NCI-H1048 (cell line): ENCODE results near the gene ITGA5.
"Not testable (repeated sequence)": the region's sequence is repeated elsewhere in the genome, so short reads cannot be mapped to it uniquely, and the experiment has no call there.

Experiments
- DNase-seq: peaks from one replicate; lab custom pipeline; 2025; lab: John Stamatoyannopoulos, UW

ITGA5 gene

DNA sequence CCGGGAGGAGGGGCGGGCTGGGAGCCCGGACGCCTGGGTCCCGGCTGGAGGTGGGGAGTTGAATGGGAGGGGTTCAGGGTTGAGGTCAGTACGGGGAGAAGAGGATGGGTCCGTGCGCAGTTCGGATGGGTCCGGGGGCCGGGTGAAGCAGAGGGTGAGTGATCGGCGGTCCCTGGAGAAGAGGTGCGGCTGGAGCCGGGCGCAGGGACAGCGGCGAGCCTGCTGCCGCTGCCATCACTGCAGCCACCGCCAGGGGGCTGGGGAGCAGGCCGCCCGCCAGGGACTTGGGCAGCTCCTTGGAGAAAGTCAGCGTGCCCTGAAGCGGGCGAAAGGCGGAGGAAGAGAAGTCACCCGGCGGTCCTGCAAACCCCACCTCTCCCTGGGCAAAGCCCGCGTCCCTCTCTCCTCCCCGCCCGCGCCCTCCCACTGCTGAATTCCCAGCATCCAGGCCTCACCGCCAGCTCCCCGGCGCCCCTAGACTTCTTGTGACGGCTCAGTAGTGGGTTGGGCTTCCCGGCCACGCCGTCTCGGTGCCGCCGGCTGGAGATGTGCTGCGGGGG is 48.8 kb downstream of the ITGA5 start:
- DNase-seq: no peak

DNA sequence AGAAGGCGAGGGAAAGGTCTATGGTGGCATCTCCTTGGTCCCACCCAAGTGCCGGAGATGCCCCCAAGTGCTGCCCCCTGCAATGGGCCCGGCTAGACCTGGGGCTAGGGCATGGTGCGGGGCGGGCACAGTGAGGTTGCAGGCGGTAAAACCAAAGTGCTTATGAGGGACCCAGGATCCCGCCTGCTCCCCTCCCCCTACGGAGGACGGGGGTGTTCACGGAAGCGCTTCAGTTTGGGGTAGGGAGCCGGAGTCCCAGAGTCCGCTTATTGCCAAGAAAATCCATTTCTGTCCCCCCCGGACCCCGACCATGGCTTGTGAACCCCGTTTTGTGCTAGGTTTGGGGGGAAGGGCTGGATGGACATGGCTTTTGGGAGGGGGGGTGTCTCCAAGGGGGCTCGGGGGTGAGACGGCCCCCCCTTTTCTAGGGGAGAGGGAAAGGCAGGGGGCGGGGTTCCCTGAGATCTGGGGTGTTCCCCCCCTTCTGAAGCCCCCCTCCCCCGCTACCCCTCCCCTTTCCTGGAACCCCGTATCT is 49.4 kb downstream of the ITGA5 start:
- no peak for DNase-seq

DNA sequence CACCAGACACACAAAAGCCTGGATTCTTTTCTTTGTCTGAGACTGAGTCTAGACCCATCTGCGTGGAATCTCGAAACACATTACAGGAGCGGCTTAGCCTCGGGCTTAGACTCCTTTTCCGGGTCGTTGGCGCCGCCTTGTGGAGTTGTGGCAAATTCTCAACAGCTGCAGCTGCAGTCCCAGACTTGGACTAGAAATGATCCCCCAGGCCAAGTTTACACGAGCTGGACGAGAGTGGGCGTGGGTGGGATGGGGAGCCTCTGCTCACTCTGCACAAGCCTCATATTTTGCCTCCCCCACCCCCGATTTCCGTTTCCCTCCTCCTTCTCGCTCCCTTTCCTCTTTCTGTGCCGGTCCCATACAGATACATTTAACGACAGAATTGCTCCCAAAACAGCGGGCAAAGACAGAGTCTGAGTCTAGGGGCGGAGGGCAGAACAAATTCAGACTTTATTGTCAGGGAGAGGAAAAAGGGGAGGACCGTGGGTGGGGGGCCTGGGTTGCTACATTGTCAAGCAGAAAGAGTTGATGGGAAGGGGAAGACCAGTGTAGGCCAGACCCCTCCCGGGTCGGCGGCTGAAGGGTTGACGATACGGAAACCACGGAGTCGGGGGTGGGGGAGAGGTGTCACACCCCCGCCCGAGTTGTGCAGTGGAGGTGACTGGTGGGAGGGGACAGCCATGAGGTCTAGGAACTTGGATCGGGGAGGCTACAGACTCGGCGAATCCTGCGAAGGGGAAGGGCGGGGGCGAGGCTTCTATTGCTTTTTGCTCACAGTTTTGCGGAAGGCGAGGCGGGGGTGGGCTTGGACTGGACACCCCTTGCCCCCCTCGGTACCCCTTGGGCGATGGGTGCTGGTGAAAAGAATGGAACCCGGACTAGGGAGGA is 50.1 kb downstream of the ITGA5 start:
- DNase-seq: peak; percentile 85

DNA sequence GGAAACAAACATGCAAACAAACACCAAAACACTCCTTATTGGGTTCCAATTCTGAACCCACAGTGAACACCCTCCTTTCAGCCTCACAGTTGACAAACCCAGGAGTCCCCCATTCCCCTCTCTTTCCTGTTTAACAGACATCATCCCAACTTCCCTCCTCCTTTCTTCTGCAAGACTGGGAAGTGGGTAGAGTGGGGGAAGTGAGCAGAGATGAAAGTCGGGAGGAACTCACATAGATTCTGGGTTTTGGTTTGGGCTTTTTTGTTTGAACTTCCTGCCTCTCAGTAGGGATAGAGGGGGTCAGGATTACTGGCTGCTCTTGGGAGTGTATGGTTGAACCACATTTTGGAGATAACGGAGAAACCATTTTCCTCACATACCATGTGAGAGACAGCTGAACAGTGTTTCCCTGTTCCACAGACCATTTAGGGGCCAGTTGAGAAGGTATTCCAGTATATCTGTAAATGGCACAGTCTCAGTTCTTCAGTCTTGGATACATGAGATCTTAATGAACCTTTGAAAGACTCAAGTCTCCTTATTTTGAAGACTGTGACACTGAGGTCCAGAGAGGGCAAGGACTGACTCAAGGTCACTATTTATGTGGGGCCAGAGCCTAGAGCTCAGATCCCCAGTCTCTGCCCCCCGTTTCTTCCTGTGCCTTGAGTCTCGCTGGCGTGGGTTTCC is 50.9 kb downstream of the ITGA5 start:
- DNase-seq: no peak

DNA sequence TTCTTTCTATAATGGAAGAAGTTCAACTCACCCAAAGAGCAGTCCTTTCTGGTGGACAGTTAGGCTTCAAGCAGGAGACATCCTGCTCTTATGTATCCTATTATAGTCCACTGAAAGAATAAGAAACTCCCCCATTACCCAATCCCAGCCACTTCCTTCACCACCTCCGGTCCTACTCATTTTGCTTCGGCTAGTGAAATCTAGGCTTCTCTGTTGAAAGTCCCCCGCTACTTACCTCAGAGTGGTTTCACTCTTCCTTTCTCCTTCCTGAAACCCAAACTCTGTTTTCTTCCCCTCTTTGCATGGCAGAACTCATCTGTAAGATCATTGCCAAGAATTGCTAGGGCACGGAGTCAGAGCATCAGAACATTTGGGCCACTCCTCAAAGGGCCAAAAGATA is 54.7 kb downstream of the ITGA5 start, which contains the start of gene GPR84:
Gene GPR84 (minus strand): TSS at position 74 of the 400 bp plus-strand sequence. CDS start 635 bp downstream, outside the sequence.
- no peak for DNase-seq

DNA sequence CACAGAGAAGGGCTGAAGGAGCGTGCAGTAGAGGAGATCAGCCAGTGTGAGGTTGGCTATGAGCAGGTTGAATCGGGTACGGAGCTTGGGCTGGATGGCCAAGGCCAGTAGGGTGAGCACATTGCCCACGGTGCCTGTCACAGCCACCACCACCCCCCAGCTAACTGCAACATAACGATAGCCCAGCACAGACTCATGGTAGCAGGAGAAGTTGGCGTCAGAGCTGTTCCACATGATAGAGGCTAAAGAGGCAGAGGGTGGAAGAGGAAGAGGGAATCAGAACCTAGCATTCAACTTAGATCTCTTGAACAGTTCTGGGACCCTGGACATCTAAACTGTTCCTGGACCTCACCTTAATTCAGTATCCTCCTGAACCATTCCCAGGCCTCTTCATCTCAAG is 55.4 kb downstream of the ITGA5 start:
- DNase-seq: no peak

DNA sequence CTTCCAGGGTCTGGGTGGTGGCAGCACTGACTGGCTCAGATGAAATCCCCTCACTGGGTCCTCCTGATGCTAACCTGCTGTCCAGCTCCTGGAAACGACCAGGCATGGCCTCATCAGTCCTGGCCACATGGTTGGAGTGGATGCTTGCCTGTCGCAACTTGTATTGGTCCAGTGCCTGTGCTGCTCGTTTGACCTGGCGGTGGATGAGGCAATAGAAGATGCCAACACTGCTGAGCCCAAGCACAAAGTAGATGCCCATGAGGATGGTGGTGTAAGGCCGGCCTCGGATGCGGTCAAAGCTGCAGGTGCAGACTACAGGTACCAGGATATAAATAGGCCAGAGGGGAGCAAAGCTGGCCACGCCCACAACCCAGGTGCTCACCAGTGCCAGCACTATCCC is 56.0 kb downstream of the ITGA5 start:
- no peak for DNase-seq

DNA sequence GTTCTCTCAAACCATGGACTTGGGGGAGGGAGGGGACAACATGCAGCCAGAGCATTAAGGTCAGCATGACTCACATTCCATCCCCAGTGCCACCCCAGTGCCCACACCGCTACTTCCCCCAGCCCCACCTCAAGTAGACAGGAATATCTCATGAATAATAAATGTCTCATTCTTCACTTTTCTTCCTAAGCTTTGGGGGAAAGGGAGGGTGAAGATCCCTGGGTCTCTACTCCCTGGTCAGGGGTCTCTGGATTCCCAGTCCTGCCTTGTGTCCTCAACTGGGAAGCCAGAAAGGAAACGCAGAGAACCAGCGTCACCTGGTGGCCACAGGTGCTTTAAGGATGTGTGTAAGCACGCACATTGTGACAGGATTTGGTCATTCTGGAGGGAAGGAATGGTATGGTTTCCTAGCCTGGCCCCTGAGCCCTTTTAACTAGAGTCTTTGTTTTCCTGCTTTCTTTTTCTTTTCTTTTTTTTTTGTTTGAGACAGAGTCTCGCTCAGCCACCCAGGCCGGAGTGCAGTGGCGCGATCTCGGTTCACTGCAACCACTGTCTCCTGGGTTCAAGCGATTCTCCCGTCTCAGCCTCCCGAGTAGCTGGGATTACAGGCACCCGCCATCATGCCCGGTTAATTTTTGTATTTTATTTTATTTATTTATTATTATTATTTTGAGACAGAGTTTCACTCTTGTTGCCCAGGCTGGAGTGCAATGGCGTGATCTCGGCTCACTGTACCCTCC is 58.2 kb downstream of the ITGA5 start:
- peak; percentile 33 for DNase-seq

DNA sequence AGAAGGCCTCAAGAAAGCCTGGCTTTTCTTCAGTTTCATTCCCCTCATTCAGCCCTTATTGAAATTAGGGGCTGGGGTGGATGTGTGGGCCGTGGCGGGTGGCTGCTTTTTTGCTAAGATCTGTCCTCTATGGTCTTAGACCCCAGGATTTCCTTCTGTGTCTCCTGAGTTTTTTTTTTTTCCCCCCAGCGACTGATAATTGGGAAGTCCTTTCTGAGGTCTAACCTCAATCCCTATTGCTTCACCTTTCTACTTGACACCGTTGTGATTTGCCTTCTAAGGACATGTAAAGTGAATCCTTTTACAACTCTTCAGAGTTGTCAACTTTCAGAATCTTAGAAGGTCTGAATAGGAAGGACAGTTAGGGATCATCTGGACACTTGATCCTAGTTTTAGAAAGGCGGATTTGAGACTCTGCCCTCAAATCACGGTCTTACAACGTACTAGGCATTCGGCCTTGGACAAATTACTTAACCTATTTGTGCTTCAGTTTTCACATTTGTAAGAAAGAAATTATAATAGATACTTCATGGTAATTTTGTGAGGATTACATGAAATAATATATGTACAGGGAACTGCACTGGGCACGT is 59.2 kb downstream of the ITGA5 start:
- no peak for DNase-seq

DNA sequence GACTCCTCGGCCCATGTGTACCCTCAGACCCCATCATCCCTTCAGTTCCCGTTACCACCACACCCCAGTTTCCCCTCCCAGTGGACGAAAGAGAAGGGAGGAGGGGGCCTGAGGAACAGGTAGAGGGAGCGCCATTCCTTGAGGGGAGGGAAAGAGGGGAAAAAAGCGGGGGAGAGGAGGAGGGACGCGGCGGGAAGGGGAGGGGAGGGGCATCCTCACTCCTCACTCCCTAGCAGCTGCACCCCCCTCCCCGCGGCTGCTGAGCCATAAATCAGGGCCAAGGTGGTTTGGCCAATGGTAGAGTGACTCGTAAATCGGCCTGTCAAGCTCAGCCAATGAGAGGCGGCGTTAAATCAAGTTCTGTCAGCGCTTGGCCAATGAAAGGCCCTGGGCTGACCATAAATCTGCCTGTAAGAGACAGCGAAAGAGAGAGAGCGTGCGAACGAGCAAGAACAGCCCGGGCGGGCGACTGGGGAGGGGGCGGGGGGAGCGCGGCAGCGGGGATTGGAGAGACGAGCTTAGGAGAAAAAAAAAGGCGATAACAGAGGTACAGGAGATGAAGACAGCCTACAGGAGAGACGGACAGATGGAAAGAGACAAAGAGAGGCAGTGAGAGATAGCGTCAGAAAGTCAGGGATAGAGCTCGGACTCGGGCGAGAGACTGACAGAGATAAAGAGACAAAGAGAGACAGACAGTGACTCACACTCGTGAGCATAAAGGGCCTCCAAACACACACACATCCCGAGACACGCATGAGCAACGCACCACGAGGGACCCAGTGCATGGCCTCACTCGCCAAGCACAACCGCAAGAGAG is 59.9 kb downstream of the ITGA5 start:
- DNase-seq: peak; percentile 85

DNA sequence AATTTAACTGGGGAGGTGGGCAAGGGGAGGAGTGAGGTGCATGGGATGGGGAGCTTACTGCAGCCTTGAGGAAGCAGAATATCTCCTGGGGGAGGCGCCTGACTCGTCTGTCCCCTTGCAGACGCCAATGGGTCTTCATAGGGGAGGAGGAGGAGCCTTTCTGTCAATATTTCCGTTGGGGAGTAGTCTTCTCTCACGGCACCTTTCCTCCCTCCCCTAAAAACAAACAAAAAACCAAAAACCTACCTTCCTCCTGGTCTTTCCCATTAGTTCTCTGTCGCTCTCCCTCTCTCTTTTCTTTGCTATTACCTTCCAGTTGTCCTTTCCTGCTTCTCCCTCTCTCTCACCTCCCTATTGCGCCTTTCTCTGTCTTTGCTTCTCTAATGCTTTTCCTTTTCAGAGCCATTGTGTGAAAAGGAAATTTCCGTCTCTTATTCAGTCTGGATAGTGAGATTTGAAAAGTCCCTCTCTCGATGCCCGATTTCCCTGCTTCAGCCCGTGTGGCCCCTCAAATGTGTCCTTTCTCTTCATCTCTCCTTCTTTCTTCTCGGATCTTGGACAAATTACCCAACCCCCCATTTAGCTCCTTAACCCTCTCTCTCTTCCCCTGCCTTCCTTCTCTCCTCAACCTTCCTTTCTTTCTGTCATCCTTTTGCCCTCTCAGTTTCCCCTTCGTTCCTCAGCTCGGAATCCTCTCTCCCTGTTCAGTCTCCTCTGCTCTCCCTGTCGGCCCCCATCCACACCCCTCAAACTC is 60.7 kb downstream of the ITGA5 start:
- DNase-seq: no peak

DNA sequence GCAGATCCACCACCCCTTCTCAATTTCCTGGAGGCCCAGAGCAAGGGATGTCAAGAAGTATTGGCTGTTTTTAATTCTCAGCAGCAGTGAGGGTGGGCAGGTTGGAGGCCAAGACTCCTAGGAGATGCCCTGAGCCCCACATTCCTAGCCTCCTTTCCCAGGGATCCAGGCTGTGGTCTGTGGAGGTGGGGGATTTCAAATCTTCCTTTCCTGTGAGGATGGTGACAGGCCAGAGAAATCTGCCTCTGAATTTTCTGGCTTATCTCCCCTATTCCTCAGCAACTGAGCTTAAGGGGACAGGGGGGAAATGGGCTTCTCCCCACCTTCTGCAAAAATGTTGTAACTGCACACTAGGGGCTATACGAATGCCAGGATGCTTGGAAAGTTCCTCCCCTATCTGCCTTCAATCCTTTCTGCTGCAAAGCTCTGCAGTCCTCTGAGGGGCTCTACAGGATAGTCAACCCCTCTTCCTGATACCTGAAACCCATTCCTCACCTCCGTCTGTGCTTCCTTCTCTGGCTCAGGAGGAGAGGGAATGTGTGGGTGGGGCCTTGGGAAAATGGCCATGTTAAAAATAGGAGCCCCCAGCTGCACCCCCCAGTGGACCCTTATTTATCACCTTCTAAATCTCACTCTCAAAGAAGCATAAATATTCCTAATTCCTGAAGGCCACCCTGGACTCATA is 61.4 kb downstream of the ITGA5 start:
- no peak for DNase-seq

DNA sequence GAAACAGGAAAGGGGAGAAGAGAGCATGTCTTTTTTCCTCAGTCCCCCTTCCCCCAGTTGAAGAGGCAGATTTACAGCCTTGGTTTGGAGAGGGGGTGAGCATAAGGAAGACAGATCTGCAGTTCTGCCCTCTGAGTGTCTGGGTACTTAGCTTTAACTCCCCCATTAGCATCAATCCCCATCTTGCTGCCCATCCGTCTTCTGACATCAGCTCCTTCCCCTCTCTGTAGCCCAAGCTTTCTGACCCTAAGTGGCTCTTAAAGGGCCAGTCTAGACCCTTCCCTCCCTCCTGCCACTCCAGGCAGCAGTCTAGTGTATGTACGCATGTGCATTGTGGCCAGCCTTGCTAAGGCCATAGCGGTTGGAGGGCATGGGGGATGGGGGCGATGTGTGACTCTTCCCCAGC is 62.1 kb downstream of the ITGA5 start:
- DNase-seq: no peak

DNA sequence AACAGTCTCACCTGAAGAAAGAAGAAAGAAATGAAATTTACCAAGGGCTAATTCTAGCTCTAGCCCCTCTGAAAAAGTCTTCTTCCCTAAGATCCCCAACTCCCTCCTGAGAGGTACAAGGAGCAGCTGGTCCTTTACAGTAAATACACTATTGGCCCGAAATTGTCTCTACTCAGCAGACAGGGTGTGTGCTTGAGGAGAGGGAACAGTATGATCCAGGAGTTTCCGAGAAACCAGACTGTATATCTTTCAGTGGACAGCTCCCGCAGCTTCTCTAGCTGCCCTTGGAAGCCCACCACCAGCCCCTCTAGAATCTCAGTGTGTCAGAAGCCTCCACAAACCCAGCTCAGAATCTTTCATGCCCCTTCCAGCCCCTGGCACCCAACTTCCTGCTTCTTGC is 62.8 kb downstream of the ITGA5 start:
- DNase-seq: no peak

DNA sequence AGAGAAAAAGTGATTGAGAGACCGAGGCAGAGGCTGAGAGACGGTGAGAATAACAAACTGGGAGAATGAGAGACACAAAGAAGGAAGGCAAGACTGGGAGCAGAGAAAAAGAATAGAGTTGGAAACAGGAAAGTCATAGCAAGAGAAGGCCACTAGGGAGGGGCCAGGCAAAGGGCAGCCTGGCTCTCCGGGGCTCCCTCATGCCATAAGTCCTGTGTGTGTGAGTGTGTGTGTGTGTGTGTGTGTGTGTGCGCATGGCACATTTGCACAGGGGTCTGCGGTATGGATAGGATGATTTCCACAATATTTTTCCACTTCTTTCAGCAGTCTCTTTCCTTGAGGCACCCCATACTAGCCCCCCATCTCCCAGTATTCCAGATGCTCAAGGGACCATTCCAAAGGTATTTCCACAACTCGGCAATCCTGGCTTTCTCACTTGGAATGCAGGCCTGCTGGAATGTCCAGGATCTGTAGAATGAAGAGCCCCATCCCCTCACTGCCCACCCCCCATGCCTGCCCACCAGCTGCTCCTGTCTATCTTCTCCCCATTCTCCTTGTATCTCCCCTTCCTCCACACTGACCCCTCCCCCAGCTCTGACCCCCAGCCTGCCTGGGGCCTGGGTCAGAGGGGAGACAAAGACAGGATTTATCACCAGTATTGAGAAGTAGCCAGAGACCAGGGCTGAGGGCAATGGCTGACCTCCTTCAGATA is 63.8 kb downstream of the ITGA5 start:
- DNase-seq: no peak

DNA sequence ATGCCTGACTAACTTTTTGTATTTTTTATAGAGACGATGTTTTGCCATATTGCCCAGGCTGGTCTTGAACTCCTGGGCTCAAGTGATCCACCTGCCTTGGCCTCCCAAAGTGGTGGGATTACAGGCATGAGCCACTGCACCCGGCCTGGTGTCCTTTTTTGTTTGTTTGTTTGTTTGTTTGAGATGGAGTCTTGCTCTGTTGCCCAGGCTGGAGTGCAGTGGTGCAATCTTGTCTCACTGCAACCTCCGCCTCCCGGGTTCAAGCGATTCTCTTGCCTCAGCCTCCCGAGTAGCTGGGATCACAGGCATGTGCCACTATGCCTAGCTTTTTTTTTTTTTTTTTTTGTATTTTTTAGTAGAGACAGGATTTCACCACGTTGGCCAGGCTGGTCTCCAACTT is 64.8 kb downstream of the ITGA5 start:
- not testable (repeated sequence) for DNase-seq

DNA sequence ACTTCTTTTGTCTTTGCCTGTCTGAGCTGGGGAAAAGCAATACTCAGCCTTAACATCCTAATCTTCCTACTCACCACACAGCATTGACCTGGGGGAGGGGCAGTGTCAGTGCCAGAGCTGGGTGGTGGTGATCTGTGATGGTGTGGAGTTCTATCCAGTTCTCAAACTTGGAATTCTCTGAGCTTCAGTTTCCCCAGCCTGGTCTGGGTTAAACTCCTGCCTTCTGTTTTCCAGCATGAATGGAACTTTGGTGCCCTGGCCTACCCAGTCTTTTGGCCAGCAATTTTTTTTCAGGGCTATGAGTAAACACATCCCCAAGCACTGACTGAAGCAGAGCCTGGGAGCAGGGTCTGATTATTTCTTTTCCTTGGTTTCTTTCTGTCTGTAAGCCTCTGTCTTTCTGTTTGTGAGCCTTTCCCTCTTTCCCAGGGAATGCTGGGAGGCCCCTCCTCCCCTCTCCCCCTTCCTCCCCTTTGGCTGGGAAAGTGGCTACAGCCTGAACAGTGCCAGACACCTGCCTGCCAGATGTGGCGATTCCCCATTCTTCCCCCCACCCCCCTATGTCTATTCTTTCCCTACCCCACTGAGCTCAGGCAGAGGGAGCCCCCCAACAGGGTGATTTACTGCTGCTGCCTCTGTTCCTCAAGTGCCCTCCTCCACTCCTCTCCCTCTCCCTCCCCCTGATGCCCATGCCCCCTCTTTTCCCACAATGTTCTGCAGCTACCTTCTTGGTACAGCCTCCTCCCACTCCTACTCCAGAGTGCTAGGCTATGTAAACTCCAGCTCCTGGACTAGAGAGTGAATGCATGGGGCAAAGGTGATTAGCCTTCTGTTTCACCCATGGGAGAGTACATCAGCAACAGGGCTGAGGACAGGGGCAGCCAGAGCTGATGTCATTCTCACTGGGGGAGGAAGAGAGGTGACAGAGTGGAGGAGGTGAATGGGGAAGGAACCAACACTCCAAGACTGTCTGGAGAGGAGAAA is 65.9 kb downstream of the ITGA5 start:
- DNase-seq: no peak
